HG02870 (cell line): ENCODE data around the gene KCTD16.
A peak's percentile ranks its signal among the peaks of the same experiment; 100 is the strongest.

Source experiments
- ATAC-seq: cut with Tn5 transposase; IDR thresholded peaks from one replicate; pipeline ENCODE4 v1.9.1; 2021; ENCODE audit warnings: mild to moderate bottlenecking, moderate library complexity; ENCODE audit not compliant: unreplicated experiment

Gene KCTD16

DNA sequence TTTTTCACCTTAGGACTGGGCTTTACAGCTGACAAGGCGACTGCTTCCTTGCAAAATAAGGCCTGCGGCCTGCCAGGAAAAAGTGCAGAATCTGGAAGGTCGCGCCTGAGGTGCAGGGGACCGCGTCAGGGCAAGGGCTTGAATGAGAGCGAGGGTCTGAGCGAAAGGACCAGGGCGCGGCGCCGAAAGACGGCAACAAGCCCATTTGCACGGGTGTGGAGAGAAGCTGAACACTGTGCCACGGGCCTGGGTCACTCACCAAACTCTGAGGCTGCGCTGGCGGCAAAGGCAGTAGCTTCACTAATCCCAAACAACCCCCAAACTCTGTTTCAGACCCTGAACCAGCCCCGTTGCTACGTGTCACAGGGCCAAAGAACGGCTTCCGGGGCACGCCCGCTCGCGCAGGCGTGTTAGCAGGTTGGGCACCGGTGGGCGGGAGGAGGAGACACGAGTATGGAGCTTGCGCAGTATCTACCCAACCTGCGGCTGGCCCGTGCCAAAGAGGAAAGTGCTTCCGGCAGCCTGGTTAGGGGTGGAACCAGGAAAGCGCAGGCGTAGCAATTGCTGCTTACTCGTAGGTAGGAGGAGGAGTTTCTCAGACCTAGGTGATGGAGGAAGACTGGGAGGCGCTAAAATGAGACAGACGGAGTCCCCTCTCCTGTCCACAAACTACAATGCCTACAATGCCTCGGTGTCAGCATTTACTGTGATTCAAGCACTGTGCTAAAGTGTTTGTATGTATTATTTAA lies at the start of gene KCTD16, which contains the start of gene YIPF5:
Gene KCTD16, plus strand, starts transcription at position 598 of the 749 bp plus-strand sequence.
Gene YIPF5, minus strand, starts transcription at position 384 of the 749 bp plus-strand sequence. CDS start 704 bp downstream, outside the sequence.
- ATAC-seq: peak; percentile 99

DNA sequence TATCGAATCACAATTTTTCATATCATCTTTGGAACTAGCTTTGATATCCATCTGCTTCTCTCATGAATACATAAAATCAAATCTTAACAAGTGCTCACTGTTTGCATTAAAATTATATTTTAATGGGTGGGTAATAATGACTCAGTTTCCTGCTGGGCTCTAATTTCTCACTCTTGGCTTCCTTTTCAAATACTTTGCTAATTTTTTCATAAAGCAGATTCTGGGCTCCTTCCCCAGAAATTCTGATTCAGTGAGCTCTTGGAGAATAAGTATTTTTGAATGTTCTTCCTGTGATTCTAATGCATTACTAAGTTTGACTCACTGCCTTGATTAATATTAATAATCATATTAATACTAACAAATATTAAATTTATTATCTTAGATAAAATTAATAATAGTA lies 49.1 kb upstream of the KCTD16 start:
- ATAC-seq: no peak

DNA sequence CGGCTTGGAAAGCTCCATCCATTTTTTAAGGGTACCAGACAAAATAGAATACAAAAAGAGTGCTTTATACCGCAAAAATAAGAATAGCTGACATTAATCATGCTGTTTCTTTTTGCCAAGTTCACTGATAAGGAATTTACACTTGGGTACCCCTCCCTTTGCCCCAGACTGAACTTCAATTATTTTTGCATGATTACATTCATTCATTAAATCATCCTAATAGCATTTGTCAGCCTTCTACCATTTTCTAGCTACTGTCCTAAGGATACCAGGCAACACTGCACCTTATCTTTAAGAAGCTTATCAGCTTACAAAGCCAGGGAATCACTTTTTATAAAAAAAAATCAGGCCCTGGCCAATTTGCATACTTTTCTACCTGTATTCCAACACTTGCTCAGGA lies 48.6 kb upstream of the KCTD16 start:
- ATAC-seq: no peak

DNA sequence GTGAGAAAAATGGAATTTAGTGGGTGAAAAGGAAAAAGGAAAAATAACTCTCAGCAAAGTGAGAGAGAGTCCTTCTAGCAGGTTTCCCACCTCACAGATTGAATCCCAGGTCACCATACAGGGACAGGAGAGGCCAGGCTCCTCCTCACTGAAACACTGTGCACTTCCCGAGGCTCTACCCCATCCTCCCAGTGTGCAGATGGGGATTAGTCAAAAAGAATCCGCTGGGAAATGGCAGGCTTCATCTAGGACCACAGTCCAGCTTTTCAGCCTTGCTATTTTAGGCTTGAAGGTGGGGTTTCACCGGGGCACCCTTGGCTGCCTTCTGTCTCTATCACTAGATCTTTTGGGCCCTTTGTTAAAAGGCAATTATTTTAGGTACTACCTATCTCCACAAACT lies 48.0 kb upstream of the KCTD16 start:
- ATAC-seq: no peak

DNA sequence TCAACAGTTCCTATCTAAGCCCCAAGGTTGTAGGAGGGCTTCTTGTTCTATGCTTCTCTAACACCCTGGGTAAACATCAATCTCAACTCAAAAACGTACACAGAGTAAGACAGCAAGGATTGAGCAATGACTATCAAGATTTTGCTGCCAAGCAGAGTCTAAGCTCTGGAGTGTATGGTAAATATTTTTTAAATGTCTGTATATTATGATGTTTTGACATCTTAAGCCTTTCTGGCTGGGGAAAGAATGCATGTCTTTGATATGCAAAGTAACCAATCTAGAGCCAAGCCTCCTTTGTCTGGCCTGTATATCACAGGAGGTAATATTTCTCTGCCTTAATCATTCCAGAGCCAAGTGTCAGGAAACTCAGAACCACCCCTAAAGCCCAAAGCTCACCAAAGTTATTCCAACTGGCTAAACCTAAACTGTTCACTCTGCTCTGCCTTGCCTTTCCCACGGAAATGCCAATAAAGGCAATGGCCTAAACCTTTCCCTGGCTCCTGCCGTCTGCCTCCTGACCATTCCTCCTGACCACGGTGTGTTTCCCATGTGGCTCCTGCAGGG lies 45.4 kb upstream of the KCTD16 start:
- ATAC-seq: no peak

DNA sequence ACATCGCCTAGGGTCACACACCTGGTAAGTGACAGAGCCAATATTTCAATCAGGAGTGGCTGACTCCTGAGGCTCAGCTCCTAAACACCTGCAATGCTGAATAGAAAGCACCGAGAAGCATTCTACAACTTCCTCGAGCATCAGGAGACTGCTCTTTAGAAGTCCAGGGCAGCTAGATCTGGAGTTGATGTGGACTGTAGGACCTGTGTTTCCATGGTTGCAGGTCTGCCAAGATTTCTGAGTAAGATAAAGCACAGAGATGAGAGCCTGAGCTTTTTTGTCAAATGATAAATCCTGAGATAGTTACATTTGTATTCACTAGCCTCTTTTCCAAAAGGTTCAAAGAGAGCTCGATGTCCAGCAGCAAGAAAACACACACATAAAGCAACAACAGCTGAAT lies 44.0 kb upstream of the KCTD16 start:
- no peak for ATAC-seq

DNA sequence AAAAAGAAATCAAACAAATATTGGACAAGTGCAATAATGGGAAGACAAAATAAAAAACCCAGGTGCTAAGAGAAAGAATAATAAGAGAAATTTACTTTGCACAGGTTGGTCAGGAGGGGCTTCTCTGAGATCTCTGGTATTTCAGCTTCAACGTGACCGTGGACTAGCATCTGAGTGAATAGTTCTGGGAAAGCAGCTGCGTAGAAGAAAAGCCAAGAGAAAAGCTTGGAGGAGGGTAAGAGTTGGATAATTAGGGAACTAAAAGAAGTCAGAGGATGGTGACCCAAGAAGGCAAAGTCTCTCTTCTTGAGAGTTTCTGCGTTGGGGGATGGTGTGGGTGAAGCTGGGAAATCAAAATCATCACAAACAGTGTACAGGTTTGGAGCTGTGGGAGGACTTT lies 41.8 kb upstream of the KCTD16 start:
- ATAC-seq: no peak

DNA sequence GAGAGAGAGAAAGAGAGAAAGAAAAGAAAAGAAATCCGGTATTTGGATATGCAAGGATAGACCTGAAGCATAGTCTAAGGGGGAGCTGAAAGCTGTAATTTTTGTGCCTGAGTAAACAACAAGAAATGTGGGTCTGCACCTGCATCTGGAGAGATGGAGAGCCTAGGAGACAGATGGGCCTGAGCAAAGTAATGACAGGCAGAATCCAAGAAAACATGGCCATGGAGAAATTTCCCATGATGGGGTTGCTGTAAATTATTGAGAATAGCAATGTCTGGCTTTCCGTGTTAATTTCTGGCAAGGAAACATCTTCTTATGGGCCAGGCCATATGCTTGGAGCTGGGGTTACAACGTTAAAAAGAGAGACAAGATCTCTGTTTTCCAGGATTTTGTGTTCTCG lies 40.4 kb upstream of the KCTD16 start:
- no peak for ATAC-seq

DNA sequence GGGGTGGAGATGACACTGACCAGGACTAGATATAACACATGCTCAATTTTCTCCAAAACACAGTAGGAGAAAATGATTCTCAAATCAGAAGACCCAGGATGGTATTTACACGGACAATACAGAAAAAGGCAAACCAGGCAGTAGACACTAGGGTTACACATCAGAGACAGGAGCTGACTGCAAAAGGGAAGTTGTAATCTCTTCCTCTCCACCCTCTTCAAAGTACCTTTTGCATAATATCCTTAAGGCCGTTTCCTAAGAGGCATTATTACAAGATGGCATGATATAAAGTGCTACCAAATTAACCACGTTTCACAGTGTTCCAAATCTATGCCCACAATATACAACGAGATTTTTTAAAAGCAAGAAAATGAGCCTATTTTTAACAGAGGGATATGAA lies 39.4 kb upstream of the KCTD16 start:
- ATAC-seq: no peak

DNA sequence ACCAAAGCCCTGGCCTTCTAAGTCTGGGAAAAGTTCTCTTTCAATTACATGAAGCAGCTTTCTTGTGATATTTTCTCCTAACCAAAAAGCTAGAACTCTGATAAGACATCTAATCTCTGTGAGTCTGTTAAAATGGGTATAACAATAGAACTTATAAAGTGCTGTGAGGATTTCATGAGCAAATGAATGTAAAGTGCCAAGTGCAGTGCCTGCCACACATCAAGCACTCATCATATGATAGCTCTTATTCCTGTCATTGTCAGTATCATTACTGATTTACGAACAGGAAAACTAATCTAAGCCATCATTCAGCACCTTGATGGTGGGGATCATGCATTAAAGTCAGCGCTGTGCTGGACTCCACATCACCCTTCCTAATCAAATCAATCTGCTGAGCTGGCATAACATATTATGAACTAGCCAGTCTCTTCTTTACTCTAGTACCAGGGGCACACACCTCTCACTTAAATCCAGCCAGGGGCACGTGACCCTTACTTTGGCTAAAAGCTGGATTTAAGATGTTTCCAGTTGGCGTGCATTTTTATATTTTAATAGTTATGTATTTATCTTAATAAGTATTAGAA lies 37.5 kb upstream of the KCTD16 start:
- ATAC-seq: no peak

DNA sequence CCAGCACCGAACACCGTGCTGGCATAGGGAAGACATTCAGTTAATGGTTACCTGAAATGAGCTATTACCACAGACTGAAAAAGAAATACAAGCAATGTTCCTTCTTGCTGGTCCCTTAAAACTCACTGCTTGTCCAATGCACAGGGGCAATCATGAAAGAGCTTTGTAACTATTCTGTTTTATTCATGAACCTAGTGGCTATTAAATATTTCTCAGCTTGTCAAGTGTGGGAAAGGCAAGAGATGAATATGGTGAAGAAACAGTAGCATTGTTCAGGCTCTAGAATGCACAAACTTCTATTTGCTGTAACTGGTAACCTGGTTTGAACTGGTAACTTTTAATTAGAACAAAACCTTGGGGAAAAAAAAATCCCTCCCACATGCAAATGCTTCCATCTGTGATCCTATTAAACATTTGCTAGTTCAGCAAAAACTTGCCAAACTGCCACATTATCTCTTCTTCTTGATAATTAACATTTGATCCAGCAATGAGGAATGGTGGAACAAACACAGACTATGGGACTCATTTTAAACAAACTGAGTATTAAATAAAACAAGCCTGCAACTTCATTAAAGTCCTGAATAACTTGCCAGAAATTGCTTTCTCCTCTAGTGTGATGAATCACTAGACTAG lies 36.4 kb upstream of the KCTD16 start:
- ATAC-seq: no peak

DNA sequence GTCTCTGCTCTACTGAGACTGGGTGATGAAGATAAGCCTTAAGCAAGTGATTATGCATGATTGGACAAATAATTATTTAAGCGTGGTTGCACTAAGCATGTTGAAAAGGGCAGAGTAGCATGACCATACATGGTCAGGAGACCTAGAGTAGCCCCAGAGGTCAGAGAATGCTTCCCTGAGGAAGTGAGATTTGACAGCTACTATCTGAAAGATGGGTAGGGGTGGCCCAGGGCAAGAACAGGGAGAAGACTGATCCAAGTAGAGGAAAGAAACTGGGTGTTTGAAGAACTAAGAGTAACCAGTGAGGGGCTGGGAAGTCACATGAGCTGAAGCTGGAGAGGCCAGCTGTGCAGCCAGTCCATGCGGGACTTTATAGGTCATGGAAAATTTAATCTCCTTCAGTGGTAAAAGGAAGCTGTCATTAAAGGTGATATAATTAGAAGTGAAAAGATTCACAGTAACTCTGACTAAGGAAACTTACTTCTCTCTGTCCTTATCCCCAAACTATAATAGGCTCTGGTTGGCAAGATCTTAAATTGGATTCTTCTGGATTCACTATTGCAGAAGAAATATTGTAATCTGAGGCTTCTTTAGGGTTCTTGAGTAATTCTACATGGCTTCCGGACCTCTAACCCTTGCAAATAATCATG lies 35.4 kb upstream of the KCTD16 start:
- ATAC-seq: no peak

DNA sequence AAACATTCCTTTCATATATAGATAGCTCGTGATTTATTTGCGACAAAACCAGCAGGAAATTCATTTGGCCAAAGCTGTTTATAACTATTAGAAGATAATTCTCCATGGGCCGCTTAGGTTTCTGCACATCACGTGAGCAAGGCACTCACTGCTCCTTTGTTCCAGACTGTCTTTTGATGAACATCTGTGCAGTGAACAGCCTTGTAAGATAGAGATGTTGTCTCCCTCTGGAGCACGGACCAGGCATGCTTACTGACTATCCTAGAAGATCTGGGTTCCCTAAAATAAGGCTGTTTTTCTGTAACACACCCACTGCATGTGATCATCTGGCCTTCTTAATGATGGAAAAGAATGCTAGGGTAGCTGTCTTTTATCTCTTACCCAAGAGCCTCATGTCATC lies 31.1 kb upstream of the KCTD16 start:
- no peak for ATAC-seq

DNA sequence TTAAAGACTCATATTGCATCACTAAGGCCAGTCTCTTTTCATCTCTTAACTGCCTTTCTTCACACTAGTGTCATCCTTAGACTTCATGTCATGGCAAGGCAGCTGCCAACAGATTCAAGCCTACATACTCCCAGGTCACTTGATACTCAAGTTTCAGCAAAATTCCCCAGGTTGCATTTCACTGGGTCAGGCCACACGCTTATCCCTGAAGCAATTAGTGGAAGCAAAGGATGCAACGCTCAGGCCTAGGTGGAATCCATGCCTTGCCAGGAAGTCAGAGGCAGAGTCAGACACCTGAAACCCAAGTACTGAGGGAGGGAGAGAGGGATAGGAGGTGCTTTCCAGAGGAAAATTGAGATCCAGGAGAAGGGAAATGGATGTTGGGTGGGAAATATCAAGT lies 29.1 kb upstream of the KCTD16 start:
- ATAC-seq: no peak

DNA sequence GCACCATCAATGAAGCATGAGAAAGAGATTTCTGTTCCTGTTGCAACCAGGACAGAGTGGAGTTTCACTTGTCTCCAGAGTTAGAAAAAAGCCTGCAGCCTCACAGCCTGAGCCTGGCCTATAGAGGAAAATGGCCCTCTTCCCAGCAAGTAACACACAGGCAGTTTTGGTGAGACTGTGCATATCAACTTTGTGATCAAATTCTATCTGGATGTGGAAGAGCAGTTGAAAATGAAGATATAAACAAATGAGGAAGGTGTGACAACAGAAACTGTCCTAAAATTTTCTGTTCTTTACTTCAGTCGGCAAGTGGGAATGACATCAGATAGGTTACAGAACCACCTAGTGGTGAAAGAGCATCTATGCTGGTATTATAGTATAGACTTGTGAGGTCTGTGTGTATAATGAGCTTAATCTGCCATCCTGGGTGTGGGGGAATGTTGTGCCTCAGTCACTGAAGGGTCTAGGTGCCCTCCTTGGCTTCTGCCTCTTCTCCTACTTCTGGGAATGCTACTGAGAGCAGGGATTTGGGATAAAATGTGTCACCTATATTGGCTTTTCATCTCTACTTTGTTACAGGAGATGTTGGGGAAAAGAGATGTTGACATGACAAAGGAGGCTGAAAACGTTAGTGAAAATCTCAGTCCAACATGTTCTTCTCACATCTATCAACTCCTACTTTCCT lies 28.4 kb upstream of the KCTD16 start:
- peak; percentile 95 for ATAC-seq

DNA sequence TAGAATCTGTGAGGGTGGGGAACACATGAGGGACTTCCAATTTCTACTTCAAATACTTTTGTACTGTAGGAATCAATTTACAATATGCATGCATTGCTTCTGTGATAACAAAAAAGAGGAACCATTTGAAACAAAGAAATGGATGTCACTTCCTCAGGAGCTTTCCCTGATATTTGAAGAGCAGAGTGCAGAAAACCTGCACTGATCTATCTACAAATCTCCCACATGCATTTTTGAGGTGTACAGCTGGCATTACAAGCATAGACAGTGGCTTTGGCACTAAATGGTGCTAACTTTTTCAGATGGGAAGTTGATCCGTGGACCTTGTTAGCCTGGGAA lies 27.9 kb upstream of the KCTD16 start:
- no peak for ATAC-seq

DNA sequence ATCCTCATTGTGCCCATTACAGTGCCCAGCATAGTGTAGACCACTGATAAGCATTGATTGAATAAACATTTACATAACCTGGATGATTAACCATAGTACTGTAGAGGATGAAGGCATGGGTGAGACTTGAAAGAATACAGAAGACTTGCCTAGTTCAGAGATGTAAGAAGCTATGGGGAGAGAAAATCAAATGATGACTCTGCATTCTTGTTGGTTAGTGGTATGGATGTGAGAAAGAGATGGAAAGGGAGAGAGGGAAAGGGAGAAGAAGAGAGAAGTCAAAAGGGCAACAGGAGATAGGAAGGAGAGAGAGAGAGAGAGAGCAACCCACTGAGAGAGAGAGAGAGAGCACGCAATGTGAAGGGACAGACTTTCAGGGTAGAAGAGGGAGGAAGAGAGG lies 27.0 kb upstream of the KCTD16 start:
- ATAC-seq: no peak

DNA sequence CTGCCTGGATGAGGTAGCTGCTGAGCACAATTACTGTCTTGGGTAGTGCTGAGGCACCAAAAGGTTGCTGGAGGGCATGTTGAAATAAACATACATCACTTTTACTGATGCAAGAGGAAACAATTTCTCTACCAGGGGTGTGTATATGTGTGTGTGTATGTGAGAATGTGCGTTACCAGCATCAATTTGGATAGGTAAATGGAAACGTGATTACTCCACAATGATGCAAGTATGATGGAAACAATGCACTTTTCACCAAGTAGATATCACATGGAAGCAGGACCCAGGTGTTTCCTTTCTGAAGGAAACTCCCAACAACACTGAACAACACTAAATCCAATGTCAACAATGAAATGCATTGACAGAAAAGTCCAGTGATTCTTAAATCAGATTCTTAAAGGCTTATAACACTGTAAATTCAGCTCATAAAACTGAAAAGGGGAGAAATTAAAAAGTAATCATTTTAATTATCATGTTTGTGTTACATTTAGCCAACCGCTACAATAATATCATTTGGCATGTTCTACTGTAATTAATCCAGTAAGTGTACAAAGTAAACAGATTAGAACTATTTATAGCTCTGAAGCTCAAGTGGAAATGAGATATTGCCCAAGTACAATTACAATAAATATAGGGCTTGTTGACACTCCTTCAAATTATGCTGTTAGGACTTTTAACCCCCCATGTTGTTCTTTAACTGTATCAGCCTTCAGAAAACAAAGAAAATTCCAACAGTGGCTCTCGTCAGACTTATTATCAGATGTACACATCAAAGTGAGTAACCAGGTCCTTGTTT lies 25.5 kb upstream of the KCTD16 start:
- no peak for ATAC-seq

DNA sequence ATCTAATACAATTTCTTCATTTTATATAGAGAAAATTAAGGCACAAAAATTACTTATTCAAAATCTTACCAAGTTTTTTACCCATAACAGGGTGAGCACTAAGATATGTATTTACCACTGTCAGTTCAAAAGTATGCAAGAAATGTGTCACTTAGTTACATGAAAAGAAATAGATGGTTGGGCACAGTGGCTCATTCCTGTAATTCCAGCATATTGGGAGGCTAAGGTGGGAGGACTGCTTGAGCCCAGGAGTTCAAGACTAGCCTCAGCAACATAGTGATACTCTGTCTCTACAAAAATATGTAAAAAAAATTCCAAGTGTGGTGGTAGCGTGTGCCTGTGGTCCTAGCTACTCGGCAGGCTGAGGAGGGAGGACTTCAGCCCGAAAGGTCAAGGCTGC lies 19.6 kb upstream of the KCTD16 start:
- ATAC-seq: no peak

DNA sequence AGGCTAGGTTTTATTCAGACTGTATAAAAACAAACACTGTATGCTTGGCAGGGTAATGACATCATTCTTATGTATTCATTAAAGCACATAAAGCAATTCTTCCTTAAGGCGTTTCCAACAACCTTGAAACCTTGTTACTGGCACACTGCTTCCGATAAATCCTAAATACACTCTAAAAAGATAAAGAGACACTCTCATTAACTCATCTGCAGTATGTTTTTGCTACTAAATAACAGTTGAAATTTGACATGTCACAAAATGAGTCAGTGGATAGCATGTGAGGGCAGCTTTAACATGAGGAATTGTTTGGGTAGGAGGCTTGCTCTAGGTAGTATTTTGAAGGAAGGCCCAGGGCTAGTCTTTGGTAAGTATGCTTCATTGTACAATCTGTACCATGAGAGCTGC lies 13.9 kb upstream of the KCTD16 start:
- ATAC-seq: no peak
